Measurements from ENCODE around the gene COA8. TPM values are rescaled to one million over a fixed set of nuclear protein-coding genes. Genes with fewer than 3 reads are reported as not detected.

Gene COA8
- total and polyA plus RNA-seq, 2 of the 8 experiments (the other 6 are each of a cell fraction or from before 2014, with no cell fraction given), result 7.1 to 35.5 TPM

DNA sequence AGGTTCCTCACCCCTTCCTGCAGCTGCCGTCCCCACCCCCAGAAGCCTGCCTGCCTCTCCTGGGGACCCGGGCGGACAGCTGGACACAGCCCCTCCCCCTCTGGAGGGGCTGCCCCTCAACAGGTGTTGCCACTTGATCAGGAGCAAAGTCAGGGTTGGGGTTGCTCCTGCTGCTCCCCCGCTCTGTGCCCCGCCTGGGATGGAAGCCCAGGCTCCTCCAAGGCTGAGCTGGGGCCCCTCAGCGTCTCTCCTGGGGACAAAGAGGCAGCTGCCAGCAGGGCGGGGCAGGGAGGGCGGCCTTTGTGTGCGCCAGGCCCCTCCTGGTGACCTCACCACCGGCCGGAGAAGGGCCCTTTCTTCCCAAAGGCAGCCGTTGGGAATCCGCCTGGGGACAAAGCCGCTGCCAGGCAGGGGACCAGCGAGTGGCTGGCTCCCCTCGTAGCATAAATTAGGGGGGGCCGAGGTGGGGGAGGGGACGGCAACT lies 20.1 kb upstream of the COA8 start (continued):
- TF ChIP-seq CHD2 (IDR thresholded peaks at IDR 0.05; ENCODE audit: low read length) (no peak), TAF7 (optimal IDR thresholded peaks at IDR 0.05; ENCODE audit: borderline replicate concordance, low read depth, low read length) (no peak), TAF1 (IDR thresholded peaks at IDR 0.05; ENCODE audit: low read depth, low read length) (peak; percentile 36; the same call in 1 of the 2 replicates), CTBP2 (IDR thresholded peaks at IDR 0.05; ENCODE audit: borderline replicate concordance, insufficient read depth, insufficient read length, low read length) (peak; percentile 93)
- TF ChIP-seq, protein P1, sequence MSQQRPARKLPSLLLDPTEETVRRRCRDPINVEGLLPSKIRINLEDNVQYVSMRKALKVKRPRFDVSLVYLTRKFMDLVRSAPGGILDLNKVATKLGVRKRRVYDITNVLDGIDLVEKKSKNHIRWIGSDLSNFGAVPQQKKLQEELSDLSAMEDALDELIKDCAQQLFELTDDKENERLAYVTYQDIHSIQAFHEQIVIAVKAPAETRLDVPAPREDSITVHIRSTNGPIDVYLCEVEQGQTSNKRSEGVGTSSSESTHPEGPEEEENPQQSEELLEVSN (IDR thresholded peaks at IDR 0.05), result no peak
- TF ChIP-seq, protein P2, sequence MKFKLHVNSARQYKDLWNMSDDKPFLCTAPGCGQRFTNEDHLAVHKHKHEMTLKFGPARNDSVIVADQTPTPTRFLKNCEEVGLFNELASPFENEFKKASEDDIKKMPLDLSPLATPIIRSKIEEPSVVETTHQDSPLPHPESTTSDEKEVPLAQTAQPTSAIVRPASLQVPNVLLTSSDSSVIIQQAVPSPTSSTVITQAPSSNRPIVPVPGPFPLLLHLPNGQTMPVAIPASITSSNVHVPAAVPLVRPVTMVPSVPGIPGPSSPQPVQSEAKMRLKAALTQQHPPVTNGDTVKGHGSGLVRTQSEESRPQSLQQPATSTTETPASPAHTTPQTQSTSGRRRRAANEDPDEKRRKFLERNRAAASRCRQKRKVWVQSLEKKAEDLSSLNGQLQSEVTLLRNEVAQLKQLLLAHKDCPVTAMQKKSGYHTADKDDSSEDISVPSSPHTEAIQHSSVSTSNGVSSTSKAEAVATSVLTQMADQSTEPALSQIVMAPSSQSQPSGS (IDR thresholded peaks at IDR 0.05; ENCODE audit: low read length), result peak; percentile 65; the same call in 1 of the 2 replicates

Data from H1 (cell line).